HG03575 (cell line): ENCODE results near the gene FAM78A.
"Not testable (repeated sequence)": the region's sequence is repeated elsewhere in the genome, so short reads cannot be mapped to it uniquely, and the experiment has no call there.

Experiments used
- ATAC-seq: cut with Tn5 transposase; IDR thresholded peaks from one replicate; pipeline ENCODE4 v1.9.1; 2021; ENCODE audit not compliant: unreplicated experiment, insufficient number of reproducible peaks, low FRiP score; ENCODE audit errors: extremely low read depth

FAM78A gene

GRCh38 chr9:131222460-131222859 is 53.9 kb downstream of the FAM78A start:
- no peak for ATAC-seq

- no peak for ATAC-seq
Observed at GRCh38 chr9:131220485-131220884, 55.8 kb downstream of the FAM78A start.

- no peak for ATAC-seq
Observed at GRCh38 chr9:131218370-131218769, 57.9 kb downstream of the FAM78A start.

- no peak for ATAC-seq
Observed at GRCh38 chr9:131217331-131218031, 58.8 kb downstream of the FAM78A start.

- no peak for ATAC-seq
Observed at GRCh38 chr9:131216806-131217205, 59.5 kb downstream of the FAM78A start.

- ATAC-seq, result no peak
Observed at GRCh38 chr9:131214876-131215275, 61.4 kb downstream of the FAM78A start.

GRCh38 chr9:131214286-131214856 is 61.9 kb downstream of the FAM78A start:
- no peak for ATAC-seq

- not testable (repeated sequence) for ATAC-seq
Observed at GRCh38 chr9:131211920-131212319, 64.4 kb downstream of the FAM78A start.
